ENCODE data around the gene MAP2K6. TPM values are rescaled to one million over a fixed set of nuclear protein-coding genes. Genes with fewer than 3 reads are reported as not detected.

MAP2K6 gene
- total and polyA plus RNA-seq, 2 experiments from 2014 or later = 3.3 to 13.2 TPM

DNA sequence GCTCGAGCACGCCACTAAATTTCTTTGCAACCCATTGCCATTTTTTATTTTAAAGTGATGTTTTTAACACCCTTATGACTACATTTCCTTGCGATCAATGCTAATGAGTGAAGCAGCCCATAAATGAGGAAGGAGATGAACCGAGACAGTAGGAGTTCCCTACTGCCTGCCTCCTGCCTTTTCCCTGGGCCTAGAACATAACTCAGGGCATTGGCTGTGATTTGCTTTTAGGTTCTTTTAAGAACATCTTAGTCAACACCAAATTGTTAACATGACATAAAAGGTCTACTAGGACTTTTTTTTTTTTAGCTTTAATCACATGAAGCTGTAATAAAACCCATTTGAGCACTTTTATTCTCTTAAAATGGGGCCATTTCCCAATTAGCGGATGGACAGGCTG, 81.3 kb downstream of the MAP2K6 start:
- no peak overlapping the region for H3K4me2 ChIP-seq
- no peak overlapping the region for H2AFZ ChIP-seq
- TF ChIP-seq EZH2phosphoT487 (IDR thresholded peaks at IDR 0.05; ENCODE audit: low read depth, severe bottlenecking, unreplicated experiment) = no peak
- TF ChIP-seq, protein P1, sequence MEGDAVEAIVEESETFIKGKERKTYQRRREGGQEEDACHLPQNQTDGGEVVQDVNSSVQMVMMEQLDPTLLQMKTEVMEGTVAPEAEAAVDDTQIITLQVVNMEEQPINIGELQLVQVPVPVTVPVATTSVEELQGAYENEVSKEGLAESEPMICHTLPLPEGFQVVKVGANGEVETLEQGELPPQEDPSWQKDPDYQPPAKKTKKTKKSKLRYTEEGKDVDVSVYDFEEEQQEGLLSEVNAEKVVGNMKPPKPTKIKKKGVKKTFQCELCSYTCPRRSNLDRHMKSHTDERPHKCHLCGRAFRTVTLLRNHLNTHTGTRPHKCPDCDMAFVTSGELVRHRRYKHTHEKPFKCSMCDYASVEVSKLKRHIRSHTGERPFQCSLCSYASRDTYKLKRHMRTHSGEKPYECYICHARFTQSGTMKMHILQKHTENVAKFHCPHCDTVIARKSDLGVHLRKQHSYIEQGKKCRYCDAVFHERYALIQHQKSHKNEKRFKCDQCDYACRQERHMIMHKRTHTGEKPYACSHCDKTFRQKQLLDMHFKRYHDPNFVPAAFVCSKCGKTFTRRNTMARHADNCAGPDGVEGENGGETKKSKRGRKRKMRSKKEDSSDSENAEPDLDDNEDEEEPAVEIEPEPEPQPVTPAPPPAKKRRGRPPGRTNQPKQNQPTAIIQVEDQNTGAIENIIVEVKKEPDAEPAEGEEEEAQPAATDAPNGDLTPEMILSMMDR (IDR thresholded peaks at IDR 0.05; ENCODE audit: poor library complexity) = no peak
- TF ChIP-seq EZH2 (IDR thresholded peaks at IDR 0.05; ENCODE audit: borderline replicate concordance) = no peak
- H3K4me1 ChIP-seq (ENCODE audit: insufficient read depth) = no peaks in the 10 kb centered on the region
- no peaks in the 10 kb centered on the region for H3K27me3 ChIP-seq
- no peak overlapping the region for H3K27ac ChIP-seq
- H3K79me2 ChIP-seq = peaks cover 4% of the 10 kb centered on the region
- no peaks in the 10 kb centered on the region for H4K20me1 ChIP-seq (ENCODE audit: insufficient read depth, poor library complexity, severe bottlenecking)
- WGBS (ENCODE audit: low lambda C conversion rate, missing lambda C conversion rate) = 94% methylated on average over 5 of the region's 5 CpGs
- DNase-seq (ENCODE audit: low spot score) = no peak
- H3K9me2 ChIP-seq (replicated peaks; ENCODE audit: insufficient read depth) = no peaks in the 10 kb centered on the region
- H3K36me3 ChIP-seq (replicated peaks; ENCODE audit: insufficient read depth, low read depth) = no peaks in the 10 kb centered on the region
- H3K9me3 ChIP-seq (ENCODE audit: low read depth) = no peaks in the 10 kb centered on the region
- H3K4me3 ChIP-seq = no peak overlapping the region

DNA sequence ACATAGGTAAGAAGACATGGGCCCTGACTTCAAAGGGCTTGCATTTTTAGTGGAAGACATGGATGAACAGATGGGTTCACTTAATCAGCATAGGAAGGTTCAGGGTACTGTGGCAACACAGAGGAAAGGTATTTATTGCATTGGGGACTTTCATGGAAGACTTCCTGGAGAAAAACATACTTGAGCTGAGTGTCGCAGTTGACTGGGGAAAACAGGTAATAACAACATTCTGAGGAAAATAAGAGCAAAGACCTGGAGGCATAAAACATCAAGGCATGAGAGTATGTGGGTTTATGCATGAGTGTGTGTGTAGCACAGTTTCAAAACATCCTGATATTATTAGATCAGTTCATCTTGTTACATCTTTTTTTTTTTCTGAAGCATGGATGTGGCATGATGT, 82.7 kb downstream of the MAP2K6 start:
- Histone ChIP-seq H2AFZ (no peak overlapping the region), H3K4me1 (ENCODE audit: insufficient read depth) (peaks cover 6% of the 10 kb centered on the region), H3K36me3 (replicated peaks; ENCODE audit: insufficient read depth, low read depth) (no peaks in the 10 kb centered on the region), H3K79me2 (peaks cover 4% of the 10 kb centered on the region), H3K27ac (no peak overlapping the region), H3K27me3 (no peaks in the 10 kb centered on the region), H3K9me3 (ENCODE audit: low read depth) (no peaks in the 10 kb centered on the region), H4K20me1 (ENCODE audit: insufficient read depth, poor library complexity, severe bottlenecking) (no peaks in the 10 kb centered on the region), H3K9me2 (replicated peaks; ENCODE audit: insufficient read depth) (no peaks in the 10 kb centered on the region), H3K4me3 (no peak overlapping the region), H3K4me2 (no peak overlapping the region)
- WGBS (ENCODE audit: low lambda C conversion rate, missing lambda C conversion rate) = 69% methylated on average over 1 of the region's 1 CpG
- TF ChIP-seq EZH2phosphoT487 (IDR thresholded peaks at IDR 0.05; ENCODE audit: low read depth, severe bottlenecking, unreplicated experiment) (no peak), EZH2 (IDR thresholded peaks at IDR 0.05; ENCODE audit: borderline replicate concordance) (no peak)
- TF ChIP-seq, protein P1 (IDR thresholded peaks at IDR 0.05; ENCODE audit: poor library complexity) = no peak
- DNase-seq (ENCODE audit: low spot score) = no peak

DNA sequence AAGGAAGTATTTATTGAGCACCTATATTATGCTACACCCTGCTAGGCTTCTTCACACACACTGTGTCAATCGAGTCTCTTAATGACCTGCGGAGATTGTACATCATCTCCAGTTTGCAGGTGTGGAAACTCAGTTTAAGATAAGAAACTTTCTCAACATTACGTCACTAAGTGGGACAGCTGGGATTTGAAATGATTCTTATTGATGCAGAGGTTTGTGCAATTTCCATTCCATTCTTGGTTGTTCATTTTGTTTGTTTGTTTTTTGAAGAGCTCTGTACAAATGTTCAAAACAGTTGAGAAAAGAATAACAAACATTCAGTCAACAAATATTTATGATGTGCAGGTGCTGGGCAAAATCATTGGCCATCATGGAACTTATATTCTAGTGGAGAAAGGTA, 84.8 kb downstream of the MAP2K6 start:
- Histone ChIP-seq H3K4me2 (no peak overlapping the region), H3K27ac (no peak overlapping the region), H3K79me2 (peaks cover 8% of the 10 kb centered on the region), H4K20me1 (ENCODE audit: insufficient read depth, poor library complexity, severe bottlenecking) (no peaks in the 10 kb centered on the region), H3K9me2 (replicated peaks; ENCODE audit: insufficient read depth) (no peaks in the 10 kb centered on the region), H3K4me1 (ENCODE audit: insufficient read depth) (peaks cover 6% of the 10 kb centered on the region), H3K9me3 (ENCODE audit: low read depth) (no peaks in the 10 kb centered on the region), H3K4me3 (no peak overlapping the region), H2AFZ (no peak overlapping the region), H3K36me3 (replicated peaks; ENCODE audit: insufficient read depth, low read depth) (no peaks in the 10 kb centered on the region), H3K27me3 (no peaks in the 10 kb centered on the region)
- TF ChIP-seq, protein P1 (IDR thresholded peaks at IDR 0.05; ENCODE audit: poor library complexity) = no peak
- TF ChIP-seq EZH2phosphoT487 (IDR thresholded peaks at IDR 0.05; ENCODE audit: low read depth, severe bottlenecking, unreplicated experiment) (no peak), EZH2 (IDR thresholded peaks at IDR 0.05; ENCODE audit: borderline replicate concordance) (no peak)
- 81% methylated on average over 3 of the region's 3 CpGs for WGBS (ENCODE audit: low lambda C conversion rate, missing lambda C conversion rate)
- no peak for DNase-seq (ENCODE audit: low spot score)

Measured in hepatocyte (in vitro differentiated cells).